GM18505 (cell line): ENCODE data around the gene SAMD1.
A peak's percentile ranks its signal among the peaks of the same experiment; 100 is the strongest.

Experiments used
- ATAC-seq: cut with Tn5 transposase; IDR thresholded peaks from one replicate; pipeline ENCODE4 v1.9.1; 2021; ENCODE audit not compliant: unreplicated experiment
- POLR2A ChIP-seq: IDR thresholded peaks from 4 replicates; pipeline ENCODE4 v1.6.1; 2011; ENCODE audit warnings: borderline replicate concordance; ENCODE audit not compliant: insufficient read depth, insufficient read length; ENCODE audit errors: extremely low read depth

Gene SAMD1

GRCh38 chr19:14107581-14108461 is 17.3 kb upstream of the SAMD1 start:
- no peak for TF ChIP-seq POLR2A
- ATAC-seq, result no peak

GRCh38 chr19:14106840-14107239 is 16.3 kb upstream of the SAMD1 start:
- no peak for TF ChIP-seq POLR2A
- ATAC-seq, result no peak

- ATAC-seq, result no peak
- no peak for TF ChIP-seq POLR2A
Measured at GRCh38 chr19:14105680-14106079, 15.1 kb upstream of the SAMD1 start.

GRCh38 chr19:14103310-14103709 is 12.8 kb upstream of the SAMD1 start:
- no peak for ATAC-seq
- no peak for TF ChIP-seq POLR2A

- no peak for ATAC-seq
- TF ChIP-seq POLR2A, result no peak
Measured at GRCh38 chr19:14102756-14103155, 12.2 kb upstream of the SAMD1 start.

GRCh38 chr19:14102102-14102696 is 11.6 kb upstream of the SAMD1 start:
- no peak for ATAC-seq
- no peak for TF ChIP-seq POLR2A

GRCh38 chr19:14101003-14101545 is 10.5 kb upstream of the SAMD1 start:
- no peak for TF ChIP-seq POLR2A
- no peak for ATAC-seq

GRCh38 chr19:14097532-14098151 is 7.1 kb upstream of the SAMD1 start:
- no peak for ATAC-seq
- TF ChIP-seq POLR2A, result no peak

GRCh38 chr19:14096272-14096992 is 5.9 kb upstream of the SAMD1 start:
- no peak for TF ChIP-seq POLR2A
- ATAC-seq, result no peak

GRCh38 chr19:14094854-14095253 is 4.3 kb upstream of the SAMD1 start:
- ATAC-seq, result no peak
- no peak for TF ChIP-seq POLR2A

- no peak for TF ChIP-seq POLR2A
- ATAC-seq, result no peak
Measured at GRCh38 chr19:14093117-14093823, 2.7 kb upstream of the SAMD1 start.

GRCh38 chr19:14091813-14092462 is 1.4 kb upstream of the SAMD1 start:
- peak; percentile 1 for ATAC-seq
- no peak for TF ChIP-seq POLR2A

- ATAC-seq, result peak; percentile 47
- peak; percentile 71 for TF ChIP-seq POLR2A
Measured at GRCh38 chr19:14091081-14091812, 696 bp upstream of the SAMD1 start.
